KMS-11 (cell line): ENCODE measurements around the gene ABHD1.

Experiments
- H2AFZ ChIP-seq: fragments of 200-600 bp; sonication (generic); 2 replicates; pipeline ENCODE4 v1.6.1; 2016; ENCODE audit warnings: antibody characterized with exemption, mixed run types, low read depth
- H3K27ac ChIP-seq: fragments of 200-600 bp; sonication (generic); 2 replicates; pipeline ENCODE4 v1.6.1; 2016; ENCODE audit warnings: mild to moderate bottlenecking, mixed run types
- H3K27me3 ChIP-seq: fragments of 200-600 bp; sonication (generic); 2 replicates; pipeline ENCODE4 v1.6.1; 2017; ENCODE audit warnings: mild to moderate bottlenecking, low read depth, mixed run types, moderate library complexity; ENCODE audit not compliant: insufficient read depth
- H3K36me3 ChIP-seq: fragments of 200-600 bp; sonication (generic); 2 replicates; pipeline ENCODE4 v1.6.1; 2017; ENCODE audit warnings: mild to moderate bottlenecking, mixed run types; ENCODE audit not compliant: insufficient read depth
- H3K4me1 ChIP-seq: fragments of 200-600 bp; sonication (generic); 2 replicates; pipeline ENCODE4 v1.6.1; 2016; ENCODE audit warnings: mild to moderate bottlenecking, low read depth, mixed run types; ENCODE audit not compliant: poor library complexity, severe bottlenecking
- H3K4me2 ChIP-seq: fragments of 200-600 bp; sonication (generic); 2 replicates; pipeline ENCODE4 v1.7.0; 2016; ENCODE audit warnings: mild to moderate bottlenecking, mixed run types
- H3K4me3 ChIP-seq: fragments of 200-600 bp; sonication (generic); IDR thresholded peaks from 2 replicates; pipeline ENCODE4 v1.6.1; 2017; ENCODE audit warnings: low read depth, low read length, mixed read lengths; ENCODE audit not compliant: insufficient read depth
- H3K79me2 ChIP-seq: fragments of 200-600 bp; sonication (generic); 2 replicates; pipeline ENCODE4 v1.6.1; 2016; ENCODE audit warnings: low read depth, mixed run types; ENCODE audit not compliant: insufficient read depth
- H3K9ac ChIP-seq: fragments of 200-600 bp; sonication (generic); 2 replicates; pipeline ENCODE4 v1.6.1; 2016; ENCODE audit warnings: mild to moderate bottlenecking, mixed run types
- H4K20me1 ChIP-seq: fragments of 200-600 bp; sonication (generic); 2 replicates; pipeline ENCODE4 v1.6.1; 2016; ENCODE audit warnings: mild to moderate bottlenecking, mixed run types; ENCODE audit not compliant: insufficient read depth
- TF ChIP-seq, protein P1 (sequence below): fragments of 200-600 bp; sonication (generic); conservative IDR thresholded peaks from 2 replicates; pipeline ENCODE4 v1.6.1; 2017; ENCODE audit warnings: low read depth, mild to moderate bottlenecking, antibody characterized with exemption, low read length, moderate library complexity, mixed read lengths

The ABHD1 gene

DNA sequence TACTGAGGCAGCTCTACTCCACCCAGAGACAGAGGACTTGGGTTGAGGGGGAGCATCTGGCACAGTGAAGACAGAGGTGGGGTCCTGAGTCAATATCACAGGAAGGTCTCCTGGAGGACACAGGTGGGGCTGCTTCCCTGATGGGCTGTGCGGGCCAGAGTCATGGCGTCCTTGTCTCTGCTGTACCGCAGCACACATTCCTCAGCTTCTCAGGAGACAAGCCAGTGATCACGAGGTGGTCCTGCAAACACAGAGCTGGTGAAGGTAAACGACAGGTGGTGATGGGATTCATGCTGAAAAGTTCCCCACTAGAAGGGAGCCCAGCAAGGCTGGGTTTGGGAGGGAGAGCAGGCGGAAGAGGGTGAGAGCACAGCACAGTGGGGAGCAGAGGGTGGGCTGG lies 34.9 kb downstream of the ABHD1 start:
- Histone ChIP-seq H2AFZ (no peak overlapping the region), H3K79me2 (no peaks in the 10 kb centered on the region), H4K20me1 (no peaks in the 10 kb centered on the region), H3K9ac (no peak overlapping the region), H3K4me1 (peaks cover 20% of the 10 kb centered on the region), H3K27me3 (no peaks in the 10 kb centered on the region), H3K4me2 (no peak overlapping the region), H3K27ac (no peak overlapping the region), H3K4me3 (no peak overlapping the region), H3K36me3 (no peaks in the 10 kb centered on the region)
- TF ChIP-seq, protein P1, sequence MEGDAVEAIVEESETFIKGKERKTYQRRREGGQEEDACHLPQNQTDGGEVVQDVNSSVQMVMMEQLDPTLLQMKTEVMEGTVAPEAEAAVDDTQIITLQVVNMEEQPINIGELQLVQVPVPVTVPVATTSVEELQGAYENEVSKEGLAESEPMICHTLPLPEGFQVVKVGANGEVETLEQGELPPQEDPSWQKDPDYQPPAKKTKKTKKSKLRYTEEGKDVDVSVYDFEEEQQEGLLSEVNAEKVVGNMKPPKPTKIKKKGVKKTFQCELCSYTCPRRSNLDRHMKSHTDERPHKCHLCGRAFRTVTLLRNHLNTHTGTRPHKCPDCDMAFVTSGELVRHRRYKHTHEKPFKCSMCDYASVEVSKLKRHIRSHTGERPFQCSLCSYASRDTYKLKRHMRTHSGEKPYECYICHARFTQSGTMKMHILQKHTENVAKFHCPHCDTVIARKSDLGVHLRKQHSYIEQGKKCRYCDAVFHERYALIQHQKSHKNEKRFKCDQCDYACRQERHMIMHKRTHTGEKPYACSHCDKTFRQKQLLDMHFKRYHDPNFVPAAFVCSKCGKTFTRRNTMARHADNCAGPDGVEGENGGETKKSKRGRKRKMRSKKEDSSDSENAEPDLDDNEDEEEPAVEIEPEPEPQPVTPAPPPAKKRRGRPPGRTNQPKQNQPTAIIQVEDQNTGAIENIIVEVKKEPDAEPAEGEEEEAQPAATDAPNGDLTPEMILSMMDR, result no peak

DNA sequence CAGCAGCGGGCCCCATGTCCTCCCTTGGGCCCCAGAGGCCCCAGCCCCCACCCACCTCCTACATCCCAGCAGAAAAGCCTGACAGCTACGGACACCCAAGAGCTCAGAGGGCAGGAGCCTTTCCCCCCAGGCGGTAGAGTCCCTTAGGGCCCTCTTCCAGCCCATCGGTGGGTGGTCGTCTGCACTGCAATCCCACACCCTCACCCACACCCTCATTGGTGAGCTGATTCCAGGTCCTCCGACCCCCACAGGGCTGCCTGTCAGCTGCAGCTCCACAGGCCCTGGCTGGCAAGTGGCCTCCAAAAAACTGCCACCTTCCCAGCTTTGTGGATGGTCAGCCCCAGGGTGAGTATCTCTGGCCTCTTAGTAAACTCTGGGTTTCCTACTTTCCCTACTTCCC lies 35.7 kb downstream of the ABHD1 start:
- Histone ChIP-seq H4K20me1 (no peaks in the 10 kb centered on the region), H3K79me2 (no peaks in the 10 kb centered on the region), H3K4me2 (no peak overlapping the region), H3K4me1 (peaks cover 28% of the 10 kb centered on the region), H2AFZ (no peak overlapping the region), H3K27ac (no peak overlapping the region), H3K27me3 (no peaks in the 10 kb centered on the region), H3K36me3 (no peaks in the 10 kb centered on the region), H3K4me3 (no peak overlapping the region), H3K9ac (no peak overlapping the region)
- TF ChIP-seq, protein P1, result no peak

DNA sequence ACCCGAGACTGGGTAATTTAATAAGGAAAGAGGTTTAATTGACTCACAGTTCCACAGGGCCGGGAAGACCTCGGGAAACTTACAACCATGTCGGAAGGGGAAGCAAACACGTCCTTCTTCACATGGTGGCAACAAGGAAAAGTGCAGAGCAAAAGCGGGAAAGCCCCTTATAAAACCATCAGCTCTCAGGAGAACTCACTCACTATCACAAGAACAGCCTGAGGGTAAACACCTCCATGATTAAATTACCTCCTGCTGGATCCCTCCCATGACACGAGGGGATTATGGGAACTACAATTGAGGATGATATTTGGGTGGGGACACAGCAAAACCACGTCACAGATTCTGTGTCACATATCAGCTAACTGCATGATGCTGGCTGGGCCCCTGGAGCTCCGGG lies 36.6 kb downstream of the ABHD1 start:
- H3K9ac ChIP-seq, result no peak overlapping the region
- no peak overlapping the region for H3K27ac ChIP-seq
- H3K4me1 ChIP-seq, result peaks cover 35% of the 10 kb centered on the region
- no peak overlapping the region for H3K4me2 ChIP-seq
- no peak overlapping the region for H3K4me3 ChIP-seq
- H3K27me3 ChIP-seq, result no peaks in the 10 kb centered on the region
- no peaks in the 10 kb centered on the region for H4K20me1 ChIP-seq
- H3K79me2 ChIP-seq, result no peaks in the 10 kb centered on the region
- H3K36me3 ChIP-seq, result no peaks in the 10 kb centered on the region
- TF ChIP-seq, protein P1, result no peak
- H2AFZ ChIP-seq, result no peak overlapping the region

DNA sequence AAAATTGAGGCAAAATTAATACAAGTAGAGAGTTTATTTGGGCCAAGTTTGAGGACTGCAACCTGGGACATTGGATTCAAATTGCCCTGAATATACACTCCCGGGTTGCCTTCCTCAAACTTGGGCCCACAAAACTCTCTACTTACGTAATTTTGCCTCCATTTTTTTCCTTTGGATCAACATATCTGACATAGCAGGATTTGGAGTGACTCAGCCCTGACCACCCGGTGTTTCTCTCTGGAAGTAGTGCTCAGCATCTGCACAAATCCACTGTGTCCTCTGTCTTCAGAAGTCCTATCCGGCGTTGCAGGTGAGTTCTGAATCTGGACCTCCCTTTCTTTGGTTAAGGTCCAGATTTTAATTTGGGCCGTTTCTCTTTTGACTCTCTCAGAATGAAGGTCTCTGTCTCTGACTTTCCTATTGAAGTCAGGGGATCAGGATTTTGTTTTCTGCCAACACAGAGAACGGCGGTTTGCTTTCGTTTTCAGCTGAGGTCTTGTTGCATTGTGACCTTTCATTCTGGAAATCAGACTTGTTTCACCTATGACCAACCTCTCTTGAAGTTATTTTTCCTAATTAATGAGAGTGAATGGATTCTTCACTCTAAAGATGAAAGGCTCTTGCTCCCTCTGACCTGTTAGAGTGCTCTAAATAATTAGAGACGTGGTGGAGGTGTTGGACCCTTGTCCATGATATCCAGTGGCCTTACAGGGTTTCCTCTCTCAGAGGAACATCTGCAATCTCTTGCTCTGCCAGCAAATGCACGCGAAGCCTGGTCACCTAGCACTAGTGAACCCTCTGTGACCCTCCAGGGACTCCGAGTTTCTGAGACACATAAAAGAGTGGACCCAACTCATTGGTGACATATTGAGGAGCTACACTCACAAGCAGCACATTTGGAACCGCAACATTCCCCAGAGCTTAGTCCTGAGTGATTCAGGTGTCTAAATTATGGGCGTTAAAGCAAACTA lies 38.8 kb downstream of the ABHD1 start:
- Histone ChIP-seq H2AFZ (peak overlapping the region; percentile 97), H3K9ac (peak overlapping the region; percentile 69; the same call in 1 of the 2 replicates)
- TF ChIP-seq, protein P1, result no peak

More for the DNA sequence above, 38.8 kb downstream of the ABHD1 start:
- peak overlapping the region; percentile 99 for H3K4me2 ChIP-seq
- no peaks in the 10 kb centered on the region for H3K79me2 ChIP-seq
- peak overlapping the region; percentile 84 for H3K27ac ChIP-seq
- peak overlapping the region; percentile 85 for H3K4me3 ChIP-seq
- H3K36me3 ChIP-seq, result no peaks in the 10 kb centered on the region
- no peaks in the 10 kb centered on the region for H3K27me3 ChIP-seq
- H4K20me1 ChIP-seq, result no peaks in the 10 kb centered on the region
- H3K4me1 ChIP-seq, result peaks cover 40% of the 10 kb centered on the region
